DOHH2 (cell line): ENCODE data around the gene PRKCH.

ENCODE experiments used
- CTCF ChIP-seq: fragments of 200-600 bp; sonication (generic); IDR thresholded peaks from one replicate; pipeline ENCODE4 v1.5.1; 2014; ENCODE audit warnings: antibody characterized with exemption, mild to moderate bottlenecking, low read depth, low read length; ENCODE audit not compliant: poor library complexity, severe bottlenecking
- EZH2phosphoT487 ChIP-seq: fragments of 200-600 bp; sonication (generic); IDR thresholded peaks from 2 replicates; pipeline ENCODE4 v1.6.1; 2017; ENCODE audit warnings: borderline replicate concordance, mild to moderate bottlenecking, antibody characterized with exemption, low read length, moderate library complexity, mixed read lengths

- TF ChIP-seq CTCF (no peak), EZH2phosphoT487 (no peak)
Observed at GRCh38 chr14:61577506-61577931, 256.1 kb downstream of the PRKCH start.
